Neural cell (in vitro differentiated cells): Measurements from ENCODE around the gene RFX4. TPM values are rescaled to one million over a fixed set of nuclear protein-coding genes. Genes with fewer than 3 reads are reported as not detected.

Experiments used
- H2AFZ ChIP-seq: fragments of 200-600, 300-800 bp; sonication (generic), shearing (Covaris generic); 2 replicates; pipeline ENCODE4 v1.6.0; 2014; ENCODE audit warnings: low read depth, mild to moderate bottlenecking, antibody characterized with exemption, low read length, moderate library complexity
- H3F3A ChIP-seq: fragments of 200-600 bp; shearing (Covaris generic); 2 replicates; pipeline ENCODE4 v1.6.1; 2016; ENCODE audit warnings: mild to moderate bottlenecking, moderate library complexity, mixed read lengths, antibody characterized with exemption, low read length; ENCODE audit not compliant: insufficient read depth, poor library complexity, severe bottlenecking
- H3K27ac ChIP-seq: fragments of 200-600, 300-800 bp; sonication (generic), shearing (Covaris generic); 2 replicates; pipeline ENCODE4 v1.5.1; 2014; ENCODE audit warnings: mild to moderate bottlenecking, low read length, moderate library complexity
- H3K27me3 ChIP-seq: fragments of 300-800, 200-600 bp; sonication (generic), shearing (Covaris generic); 2 replicates; pipeline ENCODE4 v1.6.0; 2014; ENCODE audit warnings: mild to moderate bottlenecking, low read depth, low read length, moderate library complexity; ENCODE audit not compliant: insufficient read depth
- H3K36me3 ChIP-seq: fragments of 300-800, 200-600 bp; sonication (generic), shearing (Covaris generic); 2 replicates; pipeline ENCODE4 v1.5.1; 2014; ENCODE audit warnings: mild to moderate bottlenecking, antibody characterized with exemption, low read length, moderate library complexity; ENCODE audit not compliant: insufficient read depth
- H3K4me2 ChIP-seq: fragments of 300-800, 200-600 bp; sonication (generic), shearing (Covaris generic); 2 replicates; pipeline ENCODE4 v1.6.0; 2014; ENCODE audit warnings: mild to moderate bottlenecking, low read length
- H3K4me3 ChIP-seq: fragments of 300-800, 200-600 bp; sonication (generic), shearing (Covaris generic); 2 replicates; pipeline ENCODE4 v1.5.1; 2014; ENCODE audit warnings: mild to moderate bottlenecking, low read length, moderate library complexity
- H3K79me2 ChIP-seq: fragments of 200-600 bp; shearing (Covaris generic); replicated peaks from 2 replicates; pipeline ENCODE4 v1.6.0; 2014; ENCODE audit warnings: mild to moderate bottlenecking, low read length, moderate library complexity; ENCODE audit not compliant: insufficient read depth
- H3K9ac ChIP-seq: fragments of 300-800, 200-600 bp; sonication (generic), shearing (Covaris generic); 2 replicates; pipeline ENCODE4 v1.6.1; 2016; ENCODE audit warnings: mild to moderate bottlenecking, low read length, mixed read lengths
- H3K9me2 ChIP-seq: fragments of 200-600 bp; shearing (Covaris generic); 2 replicates; pipeline ENCODE4 v1.6.1; 2016; ENCODE audit warnings: mild to moderate bottlenecking, low read length, mixed read lengths; ENCODE audit not compliant: insufficient read depth
- H3K9me3 ChIP-seq: fragments of 200-600, 300-800 bp; sonication (generic), shearing (Covaris generic); 2 replicates; pipeline ENCODE4 v1.6.1; 2016; ENCODE audit warnings: mild to moderate bottlenecking, mixed run types, low read length, moderate library complexity, mixed read lengths
- H4K20me1 ChIP-seq: fragments of 200-600 bp; shearing (Covaris generic); 2 replicates; pipeline ENCODE4 v1.6.1; 2016; ENCODE audit warnings: mild to moderate bottlenecking, mixed run types; ENCODE audit not compliant: insufficient read depth
- EP300 ChIP-seq: fragments of 450-650 bp; conservative IDR thresholded peaks from 2 replicates; pipeline ENCODE4 v1.6.1; 2014; ENCODE audit warnings: antibody characterized with exemption, mild to moderate bottlenecking, moderate library complexity; ENCODE audit not compliant: poor library complexity, severe bottlenecking
- EZH2 ChIP-seq: fragments of 200-600, 300-800 bp; shearing (Covaris generic), sonication (generic); IDR thresholded peaks from 2 replicates; pipeline ENCODE4 v1.6.1; 2014; ENCODE audit warnings: antibody characterized with exemption, low read length, borderline replicate concordance, mild to moderate bottlenecking; ENCODE audit not compliant: insufficient read depth, poor library complexity, severe bottlenecking
- MXI1 ChIP-seq: fragments of 450-650 bp; conservative IDR thresholded peaks from 2 replicates; pipeline ENCODE4 v1.6.1; 2014; ENCODE audit warnings: antibody characterized with exemption, mild to moderate bottlenecking; ENCODE audit not compliant: poor library complexity, severe bottlenecking
- POLR2AphosphoS5 ChIP-seq: IDR thresholded peaks from 2 replicates; pipeline ENCODE4 v1.6.1; 2012
- RAD21 ChIP-seq: fragments of 450-650 bp; conservative IDR thresholded peaks from 2 replicates; pipeline ENCODE4 v1.6.1; 2014; ENCODE audit warnings: antibody characterized with exemption, mild to moderate bottlenecking, moderate library complexity
- SMC3 ChIP-seq: fragments of 450-650 bp; conservative IDR thresholded peaks from 2 replicates; pipeline ENCODE4 v1.6.1; 2014; ENCODE audit warnings: antibody characterized with exemption, mild to moderate bottlenecking, moderate library complexity; ENCODE audit not compliant: poor library complexity
- TAF1 ChIP-seq: IDR thresholded peaks from 2 replicates; pipeline ENCODE4 v1.6.1; 2012; ENCODE audit warnings: low read depth
- polyA plus RNA-seq: library from polyadenylated mRNA; depleted of rRNA; stranded (reverse); fragments of >200 nt; gene quantifications from 2 replicates; pipeline ENCODE4 v1.2.3, GENCODE V29; 2014
- TF ChIP-seq, protein P1 (sequence below): fragments of 450-650 bp; IDR thresholded peaks from 2 replicates; pipeline ENCODE4 v1.5.1; 2014; ENCODE audit warnings: antibody characterized with exemption, mild to moderate bottlenecking, moderate library complexity; ENCODE audit not compliant: poor library complexity, severe bottlenecking
- TF ChIP-seq, protein P2 (sequence below): IDR thresholded peaks from 2 replicates; pipeline ENCODE4 v1.6.1; 2012; ENCODE audit warnings: borderline replicate concordance

Gene RFX4
- polyA plus RNA-seq, 1 donor from 2014 or later: 0.22 TPM

DNA sequence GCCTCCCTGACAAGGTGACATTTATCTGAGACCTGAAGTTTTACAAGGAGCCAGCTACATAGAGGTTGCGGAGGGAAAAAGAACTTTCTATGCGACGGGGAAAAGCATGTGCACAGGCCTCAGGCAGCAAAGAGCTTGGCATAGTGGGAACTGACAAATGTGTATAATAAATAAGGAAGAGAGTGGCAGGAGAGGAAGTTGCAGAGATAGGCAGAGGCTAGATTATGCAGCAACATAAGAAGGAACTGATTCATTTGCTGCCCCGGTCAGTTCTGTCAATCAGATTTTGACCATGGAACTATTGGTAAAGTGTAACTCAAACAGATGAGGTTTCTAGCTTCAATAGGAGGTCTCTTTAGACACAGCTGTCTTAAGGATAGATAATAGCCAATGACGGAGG, 158.0 kb downstream of the RFX4 start:
- Histone ChIP-seq H3K9me3 (no peaks in the 10 kb centered on the region), H3K79me2 (no peaks in the 10 kb centered on the region), H4K20me1 (no peaks in the 10 kb centered on the region), H2AFZ (no peak overlapping the region), H3K27ac (no peak overlapping the region), H3F3A (no peaks in the 10 kb centered on the region), H3K9ac (no peak overlapping the region), H3K9me2 (no peaks in the 10 kb centered on the region), H3K36me3 (no peaks in the 10 kb centered on the region), H3K27me3 (no peaks in the 10 kb centered on the region), H3K4me2 (no peak overlapping the region), H3K4me3 (no peak overlapping the region)
- no peak for TF ChIP-seq EP300
- TF ChIP-seq, protein P1, sequence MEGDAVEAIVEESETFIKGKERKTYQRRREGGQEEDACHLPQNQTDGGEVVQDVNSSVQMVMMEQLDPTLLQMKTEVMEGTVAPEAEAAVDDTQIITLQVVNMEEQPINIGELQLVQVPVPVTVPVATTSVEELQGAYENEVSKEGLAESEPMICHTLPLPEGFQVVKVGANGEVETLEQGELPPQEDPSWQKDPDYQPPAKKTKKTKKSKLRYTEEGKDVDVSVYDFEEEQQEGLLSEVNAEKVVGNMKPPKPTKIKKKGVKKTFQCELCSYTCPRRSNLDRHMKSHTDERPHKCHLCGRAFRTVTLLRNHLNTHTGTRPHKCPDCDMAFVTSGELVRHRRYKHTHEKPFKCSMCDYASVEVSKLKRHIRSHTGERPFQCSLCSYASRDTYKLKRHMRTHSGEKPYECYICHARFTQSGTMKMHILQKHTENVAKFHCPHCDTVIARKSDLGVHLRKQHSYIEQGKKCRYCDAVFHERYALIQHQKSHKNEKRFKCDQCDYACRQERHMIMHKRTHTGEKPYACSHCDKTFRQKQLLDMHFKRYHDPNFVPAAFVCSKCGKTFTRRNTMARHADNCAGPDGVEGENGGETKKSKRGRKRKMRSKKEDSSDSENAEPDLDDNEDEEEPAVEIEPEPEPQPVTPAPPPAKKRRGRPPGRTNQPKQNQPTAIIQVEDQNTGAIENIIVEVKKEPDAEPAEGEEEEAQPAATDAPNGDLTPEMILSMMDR: no peak
- no peak for TF ChIP-seq RAD21
- TF ChIP-seq, protein P2, sequence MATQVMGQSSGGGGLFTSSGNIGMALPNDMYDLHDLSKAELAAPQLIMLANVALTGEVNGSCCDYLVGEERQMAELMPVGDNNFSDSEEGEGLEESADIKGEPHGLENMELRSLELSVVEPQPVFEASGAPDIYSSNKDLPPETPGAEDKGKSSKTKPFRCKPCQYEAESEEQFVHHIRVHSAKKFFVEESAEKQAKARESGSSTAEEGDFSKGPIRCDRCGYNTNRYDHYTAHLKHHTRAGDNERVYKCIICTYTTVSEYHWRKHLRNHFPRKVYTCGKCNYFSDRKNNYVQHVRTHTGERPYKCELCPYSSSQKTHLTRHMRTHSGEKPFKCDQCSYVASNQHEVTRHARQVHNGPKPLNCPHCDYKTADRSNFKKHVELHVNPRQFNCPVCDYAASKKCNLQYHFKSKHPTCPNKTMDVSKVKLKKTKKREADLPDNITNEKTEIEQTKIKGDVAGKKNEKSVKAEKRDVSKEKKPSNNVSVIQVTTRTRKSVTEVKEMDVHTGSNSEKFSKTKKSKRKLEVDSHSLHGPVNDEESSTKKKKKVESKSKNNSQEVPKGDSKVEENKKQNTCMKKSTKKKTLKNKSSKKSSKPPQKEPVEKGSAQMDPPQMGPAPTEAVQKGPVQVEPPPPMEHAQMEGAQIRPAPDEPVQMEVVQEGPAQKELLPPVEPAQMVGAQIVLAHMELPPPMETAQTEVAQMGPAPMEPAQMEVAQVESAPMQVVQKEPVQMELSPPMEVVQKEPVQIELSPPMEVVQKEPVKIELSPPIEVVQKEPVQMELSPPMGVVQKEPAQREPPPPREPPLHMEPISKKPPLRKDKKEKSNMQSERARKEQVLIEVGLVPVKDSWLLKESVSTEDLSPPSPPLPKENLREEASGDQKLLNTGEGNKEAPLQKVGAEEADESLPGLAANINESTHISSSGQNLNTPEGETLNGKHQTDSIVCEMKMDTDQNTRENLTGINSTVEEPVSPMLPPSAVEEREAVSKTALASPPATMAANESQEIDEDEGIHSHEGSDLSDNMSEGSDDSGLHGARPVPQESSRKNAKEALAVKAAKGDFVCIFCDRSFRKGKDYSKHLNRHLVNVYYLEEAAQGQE: no peak
- TF ChIP-seq POLR2AphosphoS5: no peak
- TF ChIP-seq EZH2: no peak
- TF ChIP-seq MXI1: no peak
- no peak for TF ChIP-seq SMC3
- TF ChIP-seq TAF1: no peak

DNA sequence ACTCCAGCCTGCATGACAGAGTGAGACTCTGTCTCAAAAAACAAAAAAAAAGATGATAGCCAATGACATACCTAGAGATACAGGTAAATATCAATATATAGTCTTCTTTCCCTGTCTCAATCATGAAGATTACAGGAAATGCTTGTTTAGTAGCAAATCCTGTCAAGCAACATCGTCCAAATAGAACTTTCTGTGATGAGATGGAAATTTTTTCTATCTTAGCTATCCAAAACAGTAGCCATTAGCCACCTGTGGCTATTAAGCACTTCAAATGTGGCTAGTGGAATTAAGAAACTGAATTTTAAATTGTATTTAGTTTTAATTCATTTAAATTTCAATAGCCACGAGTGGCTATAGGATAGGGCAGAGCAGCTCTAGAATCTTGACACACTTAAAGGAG, 158.4 kb downstream of the RFX4 start:
- H3K27ac ChIP-seq: no peak overlapping the region
- H3K4me2 ChIP-seq: no peak overlapping the region
- H4K20me1 ChIP-seq: no peaks in the 10 kb centered on the region
- no peaks in the 10 kb centered on the region for H3K27me3 ChIP-seq
- no peaks in the 10 kb centered on the region for H3K9me2 ChIP-seq
- H3K9ac ChIP-seq: no peak overlapping the region
- no peaks in the 10 kb centered on the region for H3K9me3 ChIP-seq
- H3K79me2 ChIP-seq: no peaks in the 10 kb centered on the region
- H3K36me3 ChIP-seq: no peaks in the 10 kb centered on the region
- no peak overlapping the region for H2AFZ ChIP-seq
- no peaks in the 10 kb centered on the region for H3F3A ChIP-seq
- H3K4me3 ChIP-seq: no peak overlapping the region
- no peak for TF ChIP-seq SMC3
- TF ChIP-seq TAF1: no peak
- no peak for TF ChIP-seq RAD21
- no peak for TF ChIP-seq POLR2AphosphoS5
- no peak for TF ChIP-seq EZH2
- no peak for TF ChIP-seq MXI1
- TF ChIP-seq EP300: no peak
- TF ChIP-seq, protein P2: no peak
- TF ChIP-seq, protein P1: no peak
